GM19397 (cell line): ENCODE data around the gene RGS9BP.
"Not testable (repeated sequence)": the region's sequence is repeated elsewhere in the genome, so short reads cannot be mapped to it uniquely, and the experiment has no call there.

ENCODE experiments used
- ATAC-seq: cut with Tn5 transposase; IDR thresholded peaks from one replicate; pipeline ENCODE4 v1.9.1; 2021; ENCODE audit warnings: mild to moderate bottlenecking, moderate library complexity; ENCODE audit not compliant: unreplicated experiment

The RGS9BP gene

DNA sequence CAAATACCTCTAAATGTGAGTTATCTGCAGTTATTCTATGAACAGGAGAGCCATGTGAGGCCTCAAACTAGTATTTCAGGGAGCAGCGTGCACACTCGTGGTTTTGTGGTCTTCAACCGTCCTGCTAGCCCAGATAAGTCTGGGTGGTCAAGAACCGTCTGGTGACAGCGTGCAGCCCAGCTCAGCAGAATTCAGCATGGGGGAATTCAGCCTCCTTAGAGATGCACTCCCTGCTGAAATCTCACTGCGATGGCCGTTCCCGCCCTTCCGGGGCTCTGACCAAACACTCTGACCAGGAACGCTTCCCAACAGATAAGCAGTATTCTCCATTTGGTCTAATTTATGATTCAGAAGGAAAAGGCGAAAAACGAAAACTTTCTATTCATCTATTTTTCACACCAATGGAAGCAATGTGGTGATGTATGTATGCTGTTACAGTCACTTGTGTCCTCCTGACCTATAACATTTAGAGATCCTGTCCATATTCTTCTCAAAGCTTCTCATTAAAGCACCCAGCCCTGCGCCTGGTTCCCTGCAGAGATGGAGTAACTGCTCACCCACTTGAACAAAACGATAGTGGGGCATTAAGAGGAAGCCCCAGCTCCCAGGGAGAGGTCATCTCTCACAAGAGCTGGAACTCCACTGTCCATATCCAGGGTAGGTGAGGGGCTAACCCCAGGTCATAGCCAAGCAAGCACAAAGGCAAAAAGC, 3.6 kb upstream of the RGS9BP start:
- ATAC-seq: no peak

DNA sequence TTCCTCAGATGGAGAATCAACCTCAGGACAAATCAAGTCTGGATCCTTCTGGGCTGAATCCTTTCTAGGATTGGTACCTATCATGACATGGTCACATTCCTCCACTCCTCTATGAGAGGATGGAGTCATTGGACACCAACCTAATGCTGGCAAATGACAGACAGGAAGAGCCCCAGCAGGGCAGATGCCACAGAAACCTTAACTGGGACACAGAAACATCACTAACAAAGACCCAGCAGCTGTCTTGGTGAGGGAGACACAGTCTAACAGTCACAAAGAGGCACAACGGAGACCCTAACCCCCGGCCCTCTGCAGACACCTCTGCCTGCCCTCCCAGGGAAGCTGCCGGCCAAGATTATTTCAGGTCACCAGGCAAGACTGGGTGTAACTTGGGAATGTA, 2.8 kb upstream of the RGS9BP start:
- no peak for ATAC-seq

DNA sequence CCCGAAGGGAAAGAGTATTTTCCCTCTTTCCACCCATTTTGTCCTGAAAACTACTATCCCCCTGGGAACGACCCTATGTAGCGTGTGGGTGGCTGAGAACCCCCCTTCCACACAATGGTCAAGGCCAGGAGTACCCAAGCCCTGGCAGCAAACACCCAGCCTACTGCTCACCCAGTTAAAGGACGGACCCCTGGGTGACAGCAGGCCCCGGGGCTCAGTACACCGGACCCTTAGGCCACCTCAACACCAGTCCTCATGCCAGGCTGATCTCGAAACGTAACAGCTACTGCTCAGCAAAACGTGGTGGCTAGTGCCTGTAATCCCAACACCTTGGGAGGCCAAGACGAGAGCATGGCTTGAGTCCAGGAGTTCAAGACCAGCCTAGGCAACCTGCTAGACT, 2.1 kb upstream of the RGS9BP start:
- ATAC-seq: no peak

DNA sequence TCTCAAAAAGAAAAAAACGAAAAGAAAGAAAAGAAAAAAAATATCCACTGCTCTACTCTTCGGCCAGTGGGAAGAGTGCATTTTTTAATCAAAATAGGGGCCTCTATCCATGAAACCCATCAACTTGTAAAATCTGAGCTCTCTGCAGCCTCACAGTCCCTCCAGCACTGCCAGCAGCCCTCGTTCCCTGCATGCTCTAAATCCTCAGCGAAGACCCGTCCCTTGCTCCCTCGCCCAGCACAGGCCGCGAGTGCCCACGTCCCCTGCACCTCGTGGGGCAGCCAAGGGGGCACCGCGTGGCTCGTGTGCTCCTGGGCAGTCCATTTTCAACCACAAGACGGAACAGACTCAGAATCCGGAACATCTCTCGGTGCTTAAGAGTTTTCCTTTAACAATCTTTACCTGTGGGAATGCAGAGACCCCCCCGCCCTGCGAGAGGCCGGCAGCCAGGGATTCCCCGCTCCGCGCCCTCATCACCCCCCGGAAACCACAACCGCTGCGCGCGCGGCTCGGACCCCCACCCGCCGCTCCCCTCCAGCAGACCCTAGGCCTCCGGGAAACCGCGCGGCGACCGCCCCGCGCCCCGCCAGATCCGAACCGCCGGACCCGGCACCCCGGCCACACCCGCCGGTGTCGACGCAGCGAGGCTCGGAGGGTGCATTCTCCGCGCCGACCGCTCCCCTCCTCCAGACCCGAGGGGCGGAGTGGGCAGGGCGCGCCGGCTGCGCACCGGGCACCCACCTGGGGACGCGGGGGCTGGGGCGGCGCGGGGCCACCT, 1.3 kb upstream of the RGS9BP start:
- ATAC-seq: no peak

DNA sequence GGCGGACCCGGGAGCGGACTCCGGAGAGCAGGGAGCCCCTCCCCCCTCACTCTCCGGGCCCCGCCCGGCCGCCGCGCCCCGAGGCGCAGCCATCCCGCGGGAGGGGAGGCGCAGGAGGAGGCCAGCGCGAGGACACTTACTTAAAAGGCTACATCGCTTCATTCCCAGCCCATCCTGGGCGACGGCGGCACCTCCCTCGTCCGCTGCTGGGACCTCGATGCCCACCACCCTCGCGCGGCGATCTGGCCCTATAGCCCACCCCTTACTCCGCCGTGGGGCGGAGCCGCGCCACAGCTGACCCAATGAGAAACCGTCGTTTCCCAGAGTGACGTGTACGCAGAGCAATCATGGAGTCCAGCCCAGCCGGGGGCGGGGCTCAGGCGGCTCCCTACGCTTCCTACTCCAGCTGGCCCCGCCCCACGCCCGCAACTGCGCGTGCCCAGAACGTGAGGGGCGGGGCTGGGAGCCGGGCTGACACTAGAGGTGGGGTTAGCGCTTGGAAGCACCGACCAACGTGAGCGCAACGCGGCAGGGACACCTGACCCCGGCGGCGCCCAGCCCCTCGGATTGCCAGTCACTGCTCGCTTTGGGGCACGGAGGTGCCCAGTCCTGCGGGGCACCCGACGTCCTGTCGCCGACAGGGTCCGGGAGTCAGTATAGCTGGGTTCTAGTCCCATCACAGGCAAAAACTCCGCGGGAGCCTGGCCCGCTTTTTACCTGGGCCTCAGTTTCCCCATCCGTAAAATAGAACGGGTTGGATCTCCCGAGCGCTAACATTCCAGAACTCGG, 523 bp upstream of the RGS9BP start, which contains the start of gene ANKRD27:
Gene ANKRD27, minus strand, starts transcription at position 250 of the 789 bp plus-strand sequence. CDS start 16,165 bp downstream, outside the sequence.
- peak; percentile 99 for ATAC-seq

DNA sequence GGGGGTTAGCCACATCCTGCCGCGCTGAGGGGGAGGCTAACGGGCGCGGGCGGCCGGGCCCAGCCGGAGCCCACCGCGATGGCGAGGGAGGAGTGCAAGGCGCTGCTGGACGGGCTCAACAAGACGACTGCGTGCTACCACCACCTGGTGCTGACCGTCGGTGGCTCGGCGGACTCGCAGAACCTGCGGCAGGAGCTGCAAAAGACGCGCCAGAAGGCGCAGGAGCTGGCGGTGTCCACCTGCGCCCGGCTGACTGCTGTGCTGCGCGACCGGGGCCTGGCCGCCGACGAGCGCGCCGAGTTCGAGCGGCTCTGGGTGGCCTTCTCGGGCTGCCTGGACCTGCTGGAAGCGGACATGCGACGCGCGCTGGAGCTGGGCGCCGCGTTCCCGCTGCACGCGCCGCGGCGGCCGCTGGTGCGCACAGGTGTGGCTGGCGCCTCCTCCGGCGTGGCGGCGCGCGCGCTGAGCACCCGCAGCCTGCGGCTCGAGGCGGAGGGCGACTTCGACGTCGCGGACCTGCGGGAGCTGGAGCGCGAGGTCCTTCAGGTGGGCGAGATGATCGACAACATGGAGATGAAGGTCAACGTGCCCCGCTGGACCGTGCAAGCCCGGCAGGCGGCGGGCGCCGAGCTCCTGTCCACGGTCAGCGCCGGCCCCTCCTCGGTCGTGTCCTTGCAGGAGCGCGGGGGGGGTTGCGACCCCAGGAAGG, 692 bp downstream of the RGS9BP start:
- no peak for ATAC-seq

DNA sequence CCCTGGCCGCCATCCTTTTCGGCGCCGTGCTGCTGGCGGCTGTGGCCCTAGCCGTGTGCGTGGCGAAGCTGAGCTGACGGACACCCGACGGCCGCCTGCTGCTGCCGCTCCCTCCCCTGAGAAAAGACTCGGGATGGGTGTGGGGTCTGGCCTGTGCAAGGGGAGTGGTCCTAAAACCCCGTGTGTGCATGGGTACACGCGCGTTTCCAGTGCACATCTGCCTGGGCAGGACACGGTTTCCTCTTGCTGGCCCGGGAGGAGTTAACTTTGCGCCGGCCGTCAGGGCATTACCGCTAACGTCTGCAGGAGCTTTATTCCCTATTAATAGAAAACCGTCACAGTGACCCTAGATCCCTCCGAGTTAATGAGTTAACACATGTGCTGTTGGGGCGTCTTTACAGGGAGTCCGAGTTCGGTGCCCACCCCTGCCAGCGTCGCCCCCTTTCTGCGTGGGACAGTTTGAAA, 1.3 kb downstream of the RGS9BP start:
- no peak for ATAC-seq

DNA sequence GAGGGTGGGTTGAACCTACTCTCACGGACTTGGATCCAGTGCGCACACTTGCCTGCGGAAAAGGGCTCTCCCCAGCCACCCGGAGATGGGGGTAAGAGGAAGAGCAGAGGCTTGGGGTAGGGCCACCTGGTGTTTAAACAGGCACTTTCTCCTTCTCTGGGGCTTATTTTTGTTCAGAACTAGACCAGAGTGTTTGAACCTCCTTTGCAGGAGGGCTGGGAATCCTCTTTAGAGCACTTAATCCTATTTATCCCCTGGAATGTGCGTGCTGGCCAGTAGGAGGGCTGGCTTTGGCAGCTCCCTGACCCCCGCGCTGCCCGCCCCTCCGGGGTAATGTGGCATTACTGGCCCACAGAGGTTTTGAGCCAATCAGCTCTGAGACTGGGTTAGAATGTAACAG, 2.0 kb downstream of the RGS9BP start:
- ATAC-seq: no peak

DNA sequence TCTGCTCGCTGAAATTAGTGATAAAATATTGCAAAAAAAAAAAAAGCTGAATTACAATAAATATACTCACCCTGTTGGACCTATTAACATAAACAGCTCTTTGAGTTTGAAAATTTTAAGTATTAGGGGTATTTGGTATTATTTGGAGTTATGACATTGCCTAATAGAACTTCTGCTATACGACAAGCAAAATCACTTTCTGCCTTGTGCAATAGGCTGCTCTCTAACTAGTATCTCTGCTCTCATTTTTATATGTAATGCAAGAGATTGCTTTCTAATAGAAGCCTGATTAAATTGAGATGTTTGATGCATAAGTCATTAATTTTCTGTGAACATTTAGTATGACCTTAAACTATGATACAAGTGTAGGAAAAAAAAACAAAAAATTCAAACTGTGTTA, 5.3 kb downstream of the RGS9BP start:
- ATAC-seq: no peak

DNA sequence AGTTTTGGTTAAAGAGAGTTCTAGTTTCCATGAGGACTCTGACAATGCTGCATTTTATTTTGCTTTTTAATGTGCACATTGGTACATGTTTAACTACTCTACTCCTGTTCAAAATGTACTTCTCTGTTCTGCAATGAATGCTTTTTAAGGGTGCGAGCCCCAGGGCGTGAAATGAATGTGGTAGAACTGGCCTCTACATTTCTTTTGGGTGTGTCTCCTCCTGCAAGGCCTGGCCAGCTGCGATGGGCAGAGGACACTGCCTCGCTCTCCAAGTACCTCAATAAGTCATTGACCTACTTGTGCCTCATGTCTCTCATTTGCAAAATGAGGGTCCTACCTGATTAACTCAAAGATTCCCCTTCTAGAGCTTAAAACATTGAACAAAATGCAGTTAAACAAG, 6.7 kb downstream of the RGS9BP start:
- no peak for ATAC-seq

DNA sequence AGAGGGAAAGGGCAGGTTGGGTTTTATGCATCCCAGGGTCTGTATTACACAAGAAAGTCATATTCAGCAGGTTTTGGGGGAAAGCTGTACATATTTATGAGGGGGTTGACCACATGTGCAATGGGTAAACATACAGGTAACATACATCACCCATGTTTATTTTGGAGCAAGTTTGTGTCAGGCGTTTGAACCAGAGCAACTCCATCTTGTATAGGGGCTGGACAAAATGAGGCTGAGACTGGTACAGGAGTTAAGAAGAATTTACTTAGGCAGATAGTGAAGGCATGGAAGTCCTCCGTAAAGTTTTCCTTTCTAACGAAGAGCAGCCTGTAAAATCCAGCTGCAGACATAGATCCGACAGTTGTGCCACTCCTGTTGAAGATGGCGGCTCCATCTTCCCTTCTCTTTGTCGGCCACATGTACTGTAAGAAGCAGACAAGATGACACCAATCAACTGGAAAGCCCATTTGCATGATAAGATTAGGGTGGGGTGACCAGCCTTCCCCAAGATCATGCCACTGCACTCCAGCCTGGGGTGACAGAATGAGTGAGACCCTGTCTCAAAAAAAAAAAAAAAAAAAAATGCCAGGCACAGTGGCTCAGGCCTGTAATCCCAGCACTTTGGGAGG, 11.3 kb downstream of the RGS9BP start:
- no peak for ATAC-seq

DNA sequence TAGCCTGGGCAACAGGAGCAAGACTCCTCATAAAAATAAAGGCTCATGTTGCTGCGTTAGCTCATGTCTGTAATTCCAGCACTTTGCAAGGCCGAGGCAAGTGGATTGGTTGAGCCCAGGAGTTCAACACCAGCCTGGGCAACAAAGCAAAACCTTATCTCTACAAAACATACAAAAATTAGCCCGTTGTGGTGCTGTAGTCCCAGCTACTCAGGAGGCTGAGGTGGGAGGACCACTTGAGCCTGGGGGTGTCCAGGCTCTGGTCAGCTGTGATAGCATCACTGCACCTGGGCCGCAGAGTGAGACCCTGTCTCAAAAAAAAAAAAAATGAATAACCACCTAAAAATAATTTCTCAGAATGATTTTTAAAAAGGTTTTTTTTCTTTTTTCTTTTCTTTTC, 12.0 kb downstream of the RGS9BP start:
- no peak for ATAC-seq

DNA sequence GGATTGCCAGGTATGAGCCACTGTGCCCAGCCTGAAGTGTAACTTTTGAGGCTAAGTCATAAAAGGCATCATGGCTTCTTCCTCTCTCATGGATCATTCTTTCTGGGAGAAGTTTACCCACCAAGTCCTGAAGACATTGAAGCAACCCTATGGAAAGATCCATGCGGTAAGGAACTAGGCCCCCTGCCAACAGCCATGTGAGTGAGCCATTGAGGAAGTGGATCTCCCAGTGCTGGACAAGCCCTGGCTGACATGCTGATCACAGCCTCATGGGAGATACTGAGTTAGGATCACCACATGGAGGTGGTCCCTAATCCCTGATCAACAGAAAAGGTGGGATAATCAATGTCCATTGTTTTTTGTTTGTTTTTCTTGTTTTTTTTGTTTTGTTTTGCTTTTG, 12.7 kb downstream of the RGS9BP start:
- no peak for ATAC-seq

DNA sequence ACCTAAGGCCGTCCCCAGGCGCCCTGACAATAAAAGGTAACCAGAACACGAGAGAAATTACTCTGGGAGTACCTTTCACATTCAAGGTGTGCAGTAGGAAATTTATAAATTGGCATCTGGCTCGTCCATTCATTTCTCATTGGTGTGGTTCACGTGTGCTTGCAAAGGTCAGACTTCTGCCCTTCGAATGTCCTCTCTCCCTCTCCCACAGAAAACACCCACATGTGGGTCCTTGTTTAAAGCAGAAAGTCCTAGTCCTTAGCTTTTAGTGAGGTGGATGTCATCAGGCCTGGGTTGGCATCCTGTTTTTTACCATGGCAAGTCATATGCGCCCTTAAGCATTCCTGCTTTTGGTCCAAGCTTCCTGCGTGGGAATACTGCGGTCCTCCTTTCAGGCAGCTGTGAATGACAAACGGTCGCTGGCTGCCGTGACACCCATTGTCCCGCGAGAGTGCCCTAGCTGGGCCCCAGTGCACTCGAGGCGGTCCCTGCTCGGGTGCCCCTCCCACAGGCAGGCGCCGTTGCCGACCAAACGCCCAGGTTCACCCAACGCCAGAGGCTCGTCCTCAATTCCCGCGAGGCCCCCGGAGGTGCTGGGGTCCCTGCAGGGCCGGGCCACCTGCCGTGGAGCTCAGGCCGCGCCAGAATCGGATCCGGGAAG, 15.8 kb downstream of the RGS9BP start, which contains the start of gene NUDT19:
Gene NUDT19, plus strand, starts transcription at position 531 of the 661 bp plus-strand sequence. CDS start 140 bp downstream, outside the sequence.
- ATAC-seq: peak; percentile 87

DNA sequence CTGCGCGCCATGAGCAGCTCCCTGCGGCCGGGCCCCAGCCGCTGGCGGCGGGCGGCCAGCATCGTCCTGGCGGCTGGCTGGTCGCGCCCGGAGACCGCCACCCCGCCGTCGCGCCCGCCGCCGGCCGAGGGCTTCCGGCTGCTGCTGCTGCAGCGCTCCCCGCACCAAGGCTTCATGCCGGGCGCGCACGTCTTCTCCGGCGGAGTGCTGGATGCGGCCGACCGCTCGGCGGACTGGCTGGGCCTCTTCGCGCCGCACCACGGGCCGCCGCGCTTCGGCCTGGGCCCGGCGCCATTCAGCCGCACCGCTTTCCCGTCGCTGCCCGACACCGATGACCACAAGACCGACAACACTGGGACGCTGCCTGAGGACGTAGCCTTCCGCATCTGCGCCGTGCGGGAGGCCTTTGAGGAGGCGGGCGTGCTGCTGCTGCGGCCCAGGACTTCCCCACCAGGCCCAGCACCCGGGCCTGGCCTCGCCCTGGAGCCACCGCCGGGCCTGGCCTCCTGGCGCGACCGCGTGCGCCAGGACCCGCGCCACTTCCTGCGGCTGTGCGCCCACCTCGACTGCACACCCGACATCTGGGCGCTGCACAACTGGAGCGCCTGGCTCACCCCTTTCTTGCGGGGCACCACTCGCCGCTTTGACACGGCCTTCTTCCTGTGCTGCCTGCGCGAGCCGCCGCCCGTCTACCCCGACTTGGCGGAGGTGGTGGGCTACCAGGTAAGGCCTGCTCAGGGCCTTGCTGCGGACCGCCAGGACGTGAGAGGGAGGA, 16.5 kb downstream of the RGS9BP start:
- peak; percentile 77 for ATAC-seq

DNA sequence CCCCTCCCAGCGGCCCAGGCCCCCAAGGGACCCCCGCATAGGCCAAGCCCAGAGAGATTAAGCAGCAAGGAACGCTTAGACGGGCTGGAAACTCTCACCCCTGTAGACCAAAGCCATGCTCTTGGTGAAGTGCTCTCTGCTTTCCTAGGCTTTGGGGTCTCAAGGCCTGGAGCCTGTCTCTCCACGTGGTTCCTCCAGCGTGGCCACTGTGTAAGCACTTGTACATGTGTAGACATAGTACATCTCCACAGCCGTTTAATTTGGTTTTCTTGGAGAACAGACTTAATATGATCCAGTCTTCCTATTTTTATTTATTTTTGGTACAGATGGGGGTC, 17.0 kb downstream of the RGS9BP start:
- ATAC-seq: no peak

DNA sequence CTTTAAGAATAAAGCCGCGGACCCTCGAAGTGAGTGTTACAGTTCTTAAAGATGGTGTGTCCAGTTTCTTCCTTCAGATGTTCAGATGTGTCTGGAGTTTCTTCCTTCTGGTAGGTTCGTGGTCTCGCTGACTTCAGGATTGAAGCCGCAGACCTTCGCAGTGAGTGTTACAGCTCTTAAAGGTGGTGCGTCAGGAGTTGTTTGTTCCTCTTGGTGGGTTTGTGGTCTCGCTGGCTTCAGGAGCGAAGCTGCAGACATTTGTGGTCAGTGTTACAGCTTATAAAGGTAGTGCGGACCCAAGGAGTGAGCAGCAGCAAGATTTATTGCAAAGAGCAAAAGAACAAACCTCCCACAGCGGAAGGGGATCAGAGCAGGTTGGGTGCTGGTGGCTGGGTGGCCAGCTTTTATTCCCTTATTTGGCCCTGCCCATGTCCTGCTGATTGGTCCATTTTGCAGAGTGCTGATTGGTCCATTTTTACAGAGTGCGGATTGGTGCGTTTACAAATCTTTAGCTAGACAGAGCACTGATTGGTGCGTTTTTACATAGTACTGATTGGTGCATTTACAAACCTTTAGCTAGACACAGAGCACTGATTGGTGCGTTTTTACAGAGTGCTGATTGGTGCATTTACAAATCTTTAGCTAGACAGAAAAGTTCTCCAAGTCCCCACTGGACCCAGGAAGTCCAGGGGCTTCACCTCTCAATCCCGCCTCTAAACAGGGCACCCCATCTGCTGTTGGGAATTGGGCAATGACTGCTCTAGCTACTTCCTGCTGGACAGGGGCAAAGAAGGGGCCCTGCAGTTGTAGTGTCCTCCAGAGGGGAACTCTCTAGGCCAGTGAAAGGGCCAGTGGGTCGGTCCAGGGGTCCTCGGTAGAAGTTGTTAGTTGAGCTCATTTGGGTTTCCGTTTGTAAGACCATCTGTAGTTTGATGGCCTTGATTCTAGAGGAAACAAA, 17.8 kb downstream of the RGS9BP start:
- not testable (repeated sequence) for ATAC-seq

DNA sequence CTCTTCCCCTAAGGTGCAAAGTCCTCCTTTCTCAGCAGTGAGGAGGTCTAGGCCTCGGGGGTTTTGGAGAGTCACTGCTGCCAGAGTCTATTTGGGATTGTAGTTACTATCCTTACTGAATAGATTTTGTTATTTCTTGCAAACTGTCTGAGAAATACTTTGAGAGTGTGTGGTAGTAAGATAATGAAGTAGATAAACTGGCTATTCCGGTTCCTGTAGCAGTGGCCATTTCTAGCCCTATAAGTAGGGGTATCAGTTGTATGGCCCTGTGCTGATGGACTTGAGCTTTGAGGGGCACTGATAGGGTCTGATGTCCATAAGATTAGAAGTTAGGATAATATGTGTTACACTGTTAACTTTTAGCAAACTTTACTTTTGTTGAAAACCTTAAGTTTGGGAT, 18.7 kb downstream of the RGS9BP start:
- ATAC-seq: not testable (repeated sequence)
